Left ventricle myocardium inferior (tissue), 1 donor: ENCODE results near the gene ZNF784. TPM values are rescaled to one million over a fixed set of nuclear protein-coding genes. Genes with fewer than 3 reads are reported as not detected.

ENCODE experiments used
- DNase-seq: peaks from one replicate; pipeline ENCODE4 v3.0.0-alpha.2; 2020
- H3K27ac ChIP-seq: fragments of 200-600 bp; replicated peaks from 2 replicates; pipeline ENCODE4 v1.8.0; 2021
- H3K27me3 ChIP-seq: fragments of 200-600 bp; 2 replicates; pipeline ENCODE4 v1.8.0; 2021; ENCODE audit warnings: low read depth
- H3K36me3 ChIP-seq: fragments of 200-600 bp; 2 replicates; pipeline ENCODE4 v1.8.0; 2021
- H3K4me1 ChIP-seq: fragments of 200-600 bp; 2 replicates; pipeline ENCODE4 v1.8.0; 2021
- H3K4me3 ChIP-seq: fragments of 200-600 bp; 2 replicates; pipeline ENCODE4 v1.8.0; 2021; ENCODE audit warnings: mild to moderate bottlenecking, moderate library complexity
- H3K9me3 ChIP-seq: fragments of 200-600 bp; replicated peaks from 2 replicates; pipeline ENCODE4 v1.8.0; 2021
- intact Hi-C: fragments of 100-400 bp; cut with micrococcal nuclease; formaldehyde crosslinking; loops from one replicate; pipeline ENCODE4 v1.11.0; 2022
- total RNA-seq: library from RNA; stranded (reverse); fragmentation: NEBNext Ultra II Directional; extraction: Animal tissue kit (Norgen Biotek cat#: 25700); gene quantifications from one replicate; pipeline ENCODE4 v1.2.1, GENCODE V29; 2021
- TF ChIP-seq, protein P1 (sequence below): fragments of 200-600 bp; IDR thresholded peaks from 2 replicates; pipeline ENCODE4 v1.8.0; 2021; ENCODE audit warnings: antibody characterized with exemption, mild to moderate bottlenecking, borderline replicate concordance
- donor health status: DM: no; HTN: yes; CAD: no; lungs with severe emphysema.

ZNF784 gene
- total RNA-seq, 1 donor from 2014 or later: 13.2 TPM

- TF ChIP-seq, protein P1, sequence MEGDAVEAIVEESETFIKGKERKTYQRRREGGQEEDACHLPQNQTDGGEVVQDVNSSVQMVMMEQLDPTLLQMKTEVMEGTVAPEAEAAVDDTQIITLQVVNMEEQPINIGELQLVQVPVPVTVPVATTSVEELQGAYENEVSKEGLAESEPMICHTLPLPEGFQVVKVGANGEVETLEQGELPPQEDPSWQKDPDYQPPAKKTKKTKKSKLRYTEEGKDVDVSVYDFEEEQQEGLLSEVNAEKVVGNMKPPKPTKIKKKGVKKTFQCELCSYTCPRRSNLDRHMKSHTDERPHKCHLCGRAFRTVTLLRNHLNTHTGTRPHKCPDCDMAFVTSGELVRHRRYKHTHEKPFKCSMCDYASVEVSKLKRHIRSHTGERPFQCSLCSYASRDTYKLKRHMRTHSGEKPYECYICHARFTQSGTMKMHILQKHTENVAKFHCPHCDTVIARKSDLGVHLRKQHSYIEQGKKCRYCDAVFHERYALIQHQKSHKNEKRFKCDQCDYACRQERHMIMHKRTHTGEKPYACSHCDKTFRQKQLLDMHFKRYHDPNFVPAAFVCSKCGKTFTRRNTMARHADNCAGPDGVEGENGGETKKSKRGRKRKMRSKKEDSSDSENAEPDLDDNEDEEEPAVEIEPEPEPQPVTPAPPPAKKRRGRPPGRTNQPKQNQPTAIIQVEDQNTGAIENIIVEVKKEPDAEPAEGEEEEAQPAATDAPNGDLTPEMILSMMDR: no peak
- no peaks in the 10 kb centered on the region for H3K9me3 ChIP-seq
- H3K36me3 ChIP-seq: peaks cover 65% of the 10 kb centered on the region
- no peaks in the 10 kb centered on the region for H3K27me3 ChIP-seq
- no peak overlapping the region for H3K27ac ChIP-seq
- no peak for DNase-seq
- intact Hi-C loops: no loop called here
- H3K4me1 ChIP-seq: peaks cover 61% of the 10 kb centered on the region
- no peak overlapping the region for H3K4me3 ChIP-seq
Observed at GRCh38 chr19:55670280-55671053, 46.1 kb upstream of the ZNF784 start.

DNA sequence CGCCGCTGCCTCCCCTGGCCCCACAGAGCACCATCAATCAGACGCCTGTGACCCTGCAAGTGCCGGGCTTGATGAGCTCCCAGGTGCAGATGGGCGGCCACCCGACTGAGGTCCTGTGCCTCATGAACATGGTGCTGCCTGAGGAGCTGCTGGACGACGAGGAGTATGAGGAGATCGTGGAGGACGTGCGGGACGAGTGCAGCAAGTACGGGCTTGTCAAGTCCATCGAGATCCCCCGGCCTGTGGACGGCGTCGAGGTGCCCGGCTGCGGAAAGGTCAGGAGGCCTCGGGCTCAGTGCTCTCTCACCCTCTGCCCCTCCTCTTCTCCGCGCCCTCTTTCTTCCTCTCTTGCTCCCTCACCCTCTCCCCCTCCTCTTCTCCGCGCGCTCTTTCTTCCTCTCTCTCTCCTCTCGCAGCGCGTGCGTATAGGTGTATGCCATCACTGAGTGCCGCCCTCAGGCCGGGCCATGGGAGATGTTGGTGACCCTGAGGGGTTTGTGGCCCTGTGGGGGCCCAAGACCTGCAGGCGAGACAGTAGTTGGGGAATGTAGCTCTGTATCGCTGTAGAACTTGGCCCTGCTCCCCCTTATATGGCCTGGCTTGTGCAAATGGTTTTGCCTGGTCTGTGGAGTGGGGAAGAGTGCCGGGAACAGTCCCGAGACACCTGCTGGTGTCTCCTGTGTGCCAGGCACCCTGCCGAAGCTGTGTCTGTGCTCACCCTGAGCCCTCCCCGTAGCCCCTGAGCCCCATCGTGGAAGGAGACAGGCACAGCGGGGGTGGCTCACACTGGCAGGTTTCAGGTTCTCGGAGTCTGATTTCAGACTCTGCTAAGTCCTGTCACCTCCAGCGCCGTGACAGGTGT is 45.3 kb upstream of the ZNF784 start:
- intact Hi-C loops: no loop called here
- no peaks in the 10 kb centered on the region for H3K27me3 ChIP-seq
- TF ChIP-seq, protein P1: no peak

DNA sequence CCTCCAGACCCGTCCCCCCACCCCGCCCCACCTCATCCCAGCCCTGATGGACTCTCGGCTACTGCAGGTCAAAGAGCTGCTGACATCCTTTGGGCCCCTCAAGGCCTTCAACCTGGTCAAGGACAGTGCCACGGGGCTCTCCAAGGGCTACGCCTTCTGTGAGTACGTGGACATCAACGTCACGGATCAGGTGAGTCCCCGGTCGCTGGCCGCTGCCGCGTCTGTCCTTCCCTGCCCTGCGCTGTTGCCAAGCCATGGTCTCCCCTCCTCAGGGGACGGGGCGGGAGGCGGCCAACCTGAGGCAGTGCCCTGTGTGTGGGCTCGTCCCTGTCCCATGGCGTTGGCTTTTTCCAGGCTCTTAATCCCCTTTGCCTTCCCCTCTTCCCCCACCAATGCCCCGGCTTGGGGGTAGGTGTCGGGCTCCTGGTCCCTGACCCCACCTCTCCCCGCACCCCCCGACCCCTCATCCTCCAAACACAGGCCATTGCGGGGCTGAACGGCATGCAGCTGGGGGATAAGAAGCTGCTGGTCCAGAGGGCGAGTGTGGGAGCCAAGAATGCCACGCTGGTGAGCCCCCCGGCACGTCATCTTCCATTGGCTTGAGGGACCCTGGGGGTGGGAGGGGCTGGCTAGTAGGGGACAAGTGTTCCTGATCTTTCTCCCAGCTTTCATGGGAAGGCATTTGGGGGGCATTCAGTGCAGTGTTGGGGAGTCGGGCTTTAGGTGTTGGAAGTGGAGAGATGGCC is 44.4 kb upstream of the ZNF784 start:
- intact Hi-C loops: no loop called here
- Histone ChIP-seq H3K27ac (no peak overlapping the region), H3K4me1 (peaks cover 47% of the 10 kb centered on the region), H3K27me3 (no peaks in the 10 kb centered on the region), H3K9me3 (no peaks in the 10 kb centered on the region), H3K36me3 (peaks cover 80% of the 10 kb centered on the region), H3K4me3 (no peak overlapping the region)
- DNase-seq: no peak
- TF ChIP-seq, protein P1: no peak

More for the DNA sequence above, 45.3 kb upstream of the ZNF784 start:
- peaks cover 71% of the 10 kb centered on the region for H3K36me3 ChIP-seq
- no peaks in the 10 kb centered on the region for H3K9me3 ChIP-seq
- DNase-seq: no peak
- no peak overlapping the region for H3K4me3 ChIP-seq
- no peak overlapping the region for H3K27ac ChIP-seq
- peaks cover 55% of the 10 kb centered on the region for H3K4me1 ChIP-seq

DNA sequence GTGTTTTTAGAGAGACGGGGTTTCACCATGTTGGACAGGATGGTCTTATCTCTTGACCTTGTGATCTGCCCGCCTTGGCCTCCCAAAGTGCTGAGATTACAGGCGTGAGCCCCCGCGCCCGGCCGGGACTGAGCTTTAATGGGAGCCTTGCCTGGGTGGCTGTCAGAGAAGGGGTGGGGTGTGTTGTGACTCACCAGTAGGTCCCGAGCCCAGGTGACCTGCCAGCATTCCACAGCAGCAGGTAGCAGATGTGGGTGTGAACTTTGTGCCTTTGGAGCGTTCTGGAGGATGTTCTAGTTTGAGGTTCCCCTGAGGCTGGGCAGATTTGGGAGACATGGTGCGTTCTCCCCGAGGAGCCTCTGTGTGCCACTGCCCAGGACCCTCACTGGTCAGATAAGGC is 43.6 kb upstream of the ZNF784 start:
- intact Hi-C loops: no loop called here
- no peaks in the 10 kb centered on the region for H3K27me3 ChIP-seq
- H3K9me3 ChIP-seq: no peaks in the 10 kb centered on the region
- H3K36me3 ChIP-seq: peaks cover 82% of the 10 kb centered on the region
- DNase-seq: no peak
- TF ChIP-seq, protein P1: no peak
- H3K4me1 ChIP-seq: peaks cover 38% of the 10 kb centered on the region
- no peak overlapping the region for H3K27ac ChIP-seq
- no peak overlapping the region for H3K4me3 ChIP-seq

DNA sequence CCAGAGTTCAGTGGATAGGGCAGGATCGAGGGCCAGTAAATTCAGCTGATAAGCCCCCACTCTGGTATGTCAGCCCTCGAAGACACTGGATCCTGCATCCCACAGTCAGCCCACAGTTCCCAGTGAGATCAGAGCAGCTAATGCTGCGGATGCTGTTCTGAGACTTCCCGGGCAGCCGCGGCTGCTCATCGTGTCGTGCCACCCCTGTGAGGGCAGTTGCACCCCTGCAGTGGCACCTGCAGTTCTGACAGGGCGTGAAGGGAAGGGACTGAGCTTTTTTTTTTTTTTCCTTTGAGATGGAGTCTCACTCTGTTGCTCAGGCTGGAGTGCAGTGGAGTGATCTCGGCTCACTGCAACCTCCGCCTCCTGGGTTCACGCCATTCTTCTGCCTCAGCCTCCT is 43.1 kb upstream of the ZNF784 start:
- intact Hi-C loops: no loop called here
- Histone ChIP-seq H3K4me1 (peaks cover 37% of the 10 kb centered on the region), H3K4me3 (no peak overlapping the region), H3K27ac (no peak overlapping the region), H3K36me3 (peaks cover 84% of the 10 kb centered on the region), H3K27me3 (no peaks in the 10 kb centered on the region), H3K9me3 (no peaks in the 10 kb centered on the region)
- TF ChIP-seq, protein P1: no peak
- no peak for DNase-seq
